GM18868 (cell line): ENCODE data around the gene APOB.
"Not testable (repeated sequence)": the region's sequence is repeated elsewhere in the genome, so short reads cannot be mapped to it uniquely, and the experiment has no call there.

Experiments
- ATAC-seq: cut with Tn5 transposase; IDR thresholded peaks from one replicate; pipeline ENCODE4 v1.9.1; 2021; ENCODE audit warnings: mild to moderate bottlenecking, moderate library complexity; ENCODE audit not compliant: unreplicated experiment

The APOB gene

DNA sequence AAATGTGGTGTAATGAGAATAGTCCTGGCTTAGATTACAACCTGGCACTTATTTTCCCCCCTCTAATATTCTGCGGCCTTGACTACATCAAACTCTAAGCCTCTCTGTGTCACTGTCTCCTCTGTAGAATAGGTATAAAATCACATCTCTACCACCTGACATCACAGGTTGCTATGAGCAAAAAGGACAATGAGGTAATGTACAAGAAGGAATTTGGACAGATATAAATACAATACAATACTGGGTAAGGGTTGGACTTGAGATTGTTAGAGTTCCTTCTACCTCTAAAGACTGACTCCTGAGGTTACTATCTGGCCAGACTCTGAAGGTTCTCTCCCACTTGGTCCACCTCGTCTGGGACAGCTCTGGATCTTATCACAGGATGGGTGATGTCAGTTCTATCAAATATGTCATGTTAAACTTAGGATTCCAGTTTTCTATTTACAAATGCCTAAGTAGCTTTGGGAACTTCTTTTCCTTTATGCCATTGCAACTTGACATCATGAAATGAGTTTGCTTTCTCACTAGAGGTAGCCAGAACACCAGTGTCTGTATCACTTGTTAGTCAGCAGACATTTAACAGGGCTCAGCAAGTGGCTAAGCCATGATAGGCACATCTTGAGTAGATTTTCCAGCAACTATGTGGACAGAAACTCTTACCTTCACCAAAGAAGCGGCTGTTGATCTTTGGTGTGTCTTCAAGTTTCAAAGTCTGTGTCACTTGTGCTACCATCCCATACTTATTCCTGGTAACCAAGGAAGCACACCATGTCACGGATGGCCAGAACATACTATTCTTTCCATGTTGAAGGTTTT lies 9.5 kb downstream of the APOB start:
- no peak for ATAC-seq

DNA sequence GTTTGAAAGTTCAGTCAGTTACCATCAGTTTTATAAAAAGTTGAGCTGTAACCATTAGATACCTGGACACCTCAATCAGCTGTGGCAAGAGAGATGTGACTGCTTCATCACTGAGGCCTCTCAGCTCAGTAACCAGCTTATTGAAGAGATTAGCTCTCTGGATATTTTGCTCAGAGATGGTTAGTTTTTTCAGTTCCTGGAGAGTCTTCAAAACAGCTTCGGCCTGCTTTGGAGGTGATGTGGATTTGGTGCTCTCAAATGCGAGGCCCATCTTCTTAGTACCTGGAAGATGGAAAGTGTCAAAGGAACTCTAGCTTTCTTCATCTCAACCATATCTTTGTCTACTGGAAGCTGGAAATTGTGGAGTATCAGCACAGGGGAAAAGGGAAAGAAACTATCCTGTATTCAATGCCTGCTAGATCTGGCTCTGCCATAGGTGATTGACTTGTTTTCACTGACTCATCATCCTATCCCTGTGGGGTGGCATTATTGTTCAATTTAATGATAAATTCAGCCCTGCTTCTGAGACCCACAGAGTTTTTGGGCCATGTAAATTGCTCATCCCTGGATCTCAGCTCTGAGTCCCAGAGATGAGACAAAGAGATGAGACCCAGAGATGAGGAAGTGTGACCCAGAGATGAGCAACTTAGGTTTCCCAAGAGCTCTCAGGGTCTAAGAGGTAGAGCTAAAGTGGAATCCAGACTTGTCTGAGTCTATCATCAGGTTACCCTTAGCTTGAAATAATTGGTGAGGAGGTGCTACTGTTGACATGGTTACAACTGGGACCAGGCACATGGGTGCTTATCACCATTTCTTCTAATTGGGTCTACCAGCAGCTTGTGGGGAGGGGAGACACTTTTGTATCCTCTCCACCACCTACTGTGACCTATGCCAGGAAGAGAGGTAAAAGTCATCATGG lies 10.4 kb downstream of the APOB start:
- ATAC-seq = no peak

- ATAC-seq = no peak
These were observed 11.3 kb downstream of the APOB start for GRCh38 chr2:21032338-21033236.

GRCh38 chr2:21030983-21031968 lies 12.6 kb downstream of the APOB start:
- ATAC-seq = no peak

DNA sequence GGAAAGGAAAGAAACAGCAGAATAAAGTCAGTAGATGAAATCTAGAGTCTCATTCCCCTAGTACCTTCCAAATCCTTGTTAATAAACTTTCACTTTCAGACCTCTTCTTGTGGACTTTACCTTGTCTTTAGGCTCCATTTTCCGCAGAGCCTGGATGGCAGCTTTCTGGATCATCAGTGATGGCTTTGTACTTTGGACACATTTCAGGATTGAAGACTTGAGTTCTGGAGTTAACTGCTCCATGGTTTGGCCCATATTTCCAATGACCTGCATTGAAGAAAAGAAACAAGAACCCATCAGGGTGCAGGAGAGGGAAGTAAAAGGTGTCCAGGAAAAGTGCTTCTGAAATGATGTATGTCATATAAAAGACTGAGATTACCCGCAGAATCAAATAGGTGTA lies 14.4 kb downstream of the APOB start:
- no peak for ATAC-seq

DNA sequence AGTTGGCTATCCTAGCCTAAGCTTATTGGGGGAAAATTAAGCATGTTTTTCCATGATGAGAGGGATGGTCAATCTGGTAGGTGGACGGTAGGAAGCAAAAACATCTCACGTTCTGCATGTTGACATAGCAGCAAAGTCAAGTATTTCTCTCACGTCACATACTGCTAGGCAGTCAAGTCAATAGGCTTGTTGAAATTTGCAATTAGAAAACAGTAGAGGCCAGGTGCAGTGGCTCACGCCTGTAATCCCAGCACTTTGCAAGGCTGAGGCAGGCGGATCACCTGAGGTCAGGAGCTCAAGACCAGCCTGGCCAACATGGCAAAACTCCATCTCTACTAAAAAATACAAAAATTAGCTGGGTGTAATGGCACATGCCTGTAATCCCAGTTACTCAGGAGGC lies 14.9 kb downstream of the APOB start:
- not testable (repeated sequence) for ATAC-seq

- ATAC-seq = no peak
These were observed 15.6 kb downstream of the APOB start for GRCh38 chr2:21028021-21028947.

GRCh38 chr2:21026479-21027282 lies 17.2 kb downstream of the APOB start:
- no peak for ATAC-seq

- ATAC-seq = no peak
These were observed 18.0 kb downstream of the APOB start for GRCh38 chr2:21025690-21026478.

- no peak for ATAC-seq
These were observed 19.0 kb downstream of the APOB start for GRCh38 chr2:21024722-21025389.

- ATAC-seq = no peak
These were observed 19.7 kb downstream of the APOB start for GRCh38 chr2:21024198-21024597.

DNA sequence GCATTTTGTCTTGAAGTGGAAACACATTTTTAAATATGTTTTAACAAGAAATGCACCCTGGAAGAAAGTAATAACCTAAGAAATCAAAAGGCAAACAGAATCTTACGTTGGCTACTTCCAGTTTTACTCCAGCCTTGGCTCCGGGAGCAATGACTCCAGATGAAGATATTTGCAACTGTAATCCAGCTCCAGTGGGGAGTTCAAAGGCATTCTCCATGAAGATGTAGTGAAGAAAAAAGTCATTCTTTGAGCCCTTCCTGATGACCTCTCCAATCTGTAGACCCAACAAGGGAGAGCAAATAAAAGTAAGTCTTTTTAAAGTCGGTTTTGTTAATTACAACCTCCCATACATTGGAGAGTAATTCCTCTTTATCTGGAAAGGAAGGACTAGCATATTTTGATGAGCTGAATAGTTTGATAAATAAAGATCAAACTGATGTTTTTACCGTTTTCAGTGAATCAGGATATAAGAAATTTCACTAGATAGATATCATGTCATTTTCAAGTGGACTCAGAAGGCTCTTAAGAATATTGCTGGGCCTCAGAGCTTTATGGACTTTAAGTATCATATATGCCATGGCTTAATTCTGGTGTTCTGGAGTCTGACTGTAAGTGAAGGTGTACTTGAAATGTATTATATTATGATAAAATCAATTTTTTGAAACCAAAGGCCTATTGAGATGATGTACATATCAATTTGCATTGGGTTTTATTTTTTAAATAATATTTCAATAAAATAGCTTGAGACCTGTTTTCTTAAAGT lies 20.3 kb downstream of the APOB start:
- ATAC-seq = no peak

DNA sequence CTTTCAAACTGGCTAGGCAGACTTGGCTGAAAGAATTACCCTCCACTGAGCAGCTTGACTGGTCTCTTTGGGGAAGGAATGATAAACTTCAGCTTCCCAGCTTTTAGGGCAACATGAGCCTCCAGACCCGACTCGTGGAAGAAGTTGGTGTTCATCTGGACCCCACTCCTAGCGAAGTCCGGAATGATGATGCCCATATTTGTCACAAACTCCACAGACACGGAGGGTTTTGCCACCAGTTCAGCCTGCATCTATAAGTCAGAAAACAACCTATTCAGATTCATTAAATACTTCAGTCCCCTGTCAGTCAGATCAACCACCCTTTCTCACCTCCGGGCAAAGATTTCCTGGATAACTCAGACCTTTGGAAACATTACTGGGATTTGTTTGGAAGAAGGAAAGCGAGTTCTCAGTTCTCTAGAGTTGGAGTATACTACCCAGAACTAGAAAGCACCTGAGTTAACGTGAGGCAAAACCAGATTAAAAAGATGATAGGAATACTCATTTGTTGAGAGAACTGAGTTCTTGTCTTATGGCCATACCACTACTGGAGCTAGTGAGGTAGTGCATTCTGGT lies 21.0 kb downstream of the APOB start:
- ATAC-seq = no peak

- no peak for ATAC-seq
These were observed 22.4 kb downstream of the APOB start for GRCh38 chr2:21021430-21021829.

DNA sequence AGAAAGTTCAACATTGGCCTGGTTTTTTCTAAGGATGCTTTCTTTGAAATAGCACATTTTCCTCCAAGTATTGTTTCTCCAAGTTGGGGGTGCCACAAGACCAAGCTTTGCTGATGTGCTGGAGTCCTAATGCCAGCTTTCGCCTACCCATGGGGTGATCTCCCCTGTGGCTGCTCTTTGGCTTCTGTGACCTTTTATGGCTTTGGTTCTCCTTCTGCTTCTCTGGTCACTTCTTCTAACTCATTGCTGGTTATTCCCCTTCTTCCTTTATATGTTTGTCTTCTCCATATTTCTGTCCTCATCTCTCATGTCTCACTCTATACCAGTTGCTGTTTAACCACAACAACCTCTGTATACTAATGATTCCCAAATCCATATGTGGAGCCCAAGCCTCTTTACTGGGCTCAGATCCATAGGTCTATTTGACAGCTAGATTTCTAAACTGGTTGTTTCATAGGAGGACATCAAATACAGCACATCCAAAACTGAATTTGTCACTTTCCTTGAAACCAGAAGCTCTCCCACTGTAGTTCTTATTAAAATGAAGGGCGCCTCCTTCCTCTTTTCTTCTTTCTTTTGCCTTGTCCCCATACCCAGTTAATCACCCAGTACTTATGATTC lies 23.1 kb downstream of the APOB start:
- no peak for ATAC-seq
